Karpas-422 (cell line): ENCODE results near the gene SLC10A7. TPM values are rescaled to one million over a fixed set of nuclear protein-coding genes. Genes with fewer than 3 reads are reported as not detected.

Experiments
- DNase-seq: peaks from one replicate; pipeline ENCODE4 v3.0.0-alpha.2; 2015
- H2AFZ ChIP-seq: fragments of 200-600 bp; sonication (generic); 2 replicates; pipeline ENCODE4 v1.6.1; 2014; ENCODE audit warnings: antibody characterized with exemption, low read length, mixed read lengths
- H3K27ac ChIP-seq: fragments of 200-600 bp; sonication (generic); 2 replicates; pipeline ENCODE4 v1.5.1; 2014; ENCODE audit warnings: mild to moderate bottlenecking, low read length, moderate library complexity
- H3K27me3 ChIP-seq: fragments of 200-600 bp; sonication (generic); 2 replicates; pipeline ENCODE4 v1.6.1; 2014; ENCODE audit warnings: low read length, mixed read lengths
- H3K36me3 ChIP-seq: fragments of 200-600 bp; sonication (generic); 2 replicates; pipeline ENCODE4 v1.6.1; 2014; ENCODE audit warnings: low read length, mixed read lengths; ENCODE audit not compliant: insufficient read depth
- H3K4me1 ChIP-seq: fragments of 200-600 bp; sonication (generic); 2 replicates; pipeline ENCODE4 v1.6.1; 2014; ENCODE audit warnings: mild to moderate bottlenecking, low read length, mixed read lengths
- H3K4me2 ChIP-seq: fragments of 200-600 bp; sonication (generic); 2 replicates; pipeline ENCODE4 v1.6.1; 2014; ENCODE audit warnings: low read length, low read depth, mild to moderate bottlenecking; ENCODE audit not compliant: poor library complexity, severe bottlenecking
- H3K4me3 ChIP-seq: fragments of 200-600 bp; sonication (generic); 2 replicates; pipeline ENCODE4 v1.5.1; 2014; ENCODE audit warnings: mild to moderate bottlenecking, antibody characterized with exemption, low read length, mixed read lengths
- H3K79me2 ChIP-seq: fragments of 200-600 bp; sonication (generic); 2 replicates; pipeline ENCODE4 v1.6.1; 2014; ENCODE audit warnings: mild to moderate bottlenecking, low read length, mixed read lengths
- H3K9ac ChIP-seq: fragments of 200-600 bp; sonication (generic); 2 replicates; pipeline ENCODE4 v1.6.0; 2014; ENCODE audit warnings: low read length
- H3K9me2 ChIP-seq: fragments of 200-600 bp; sonication (generic), shearing (Covaris generic); replicated peaks from 2 replicates; pipeline ENCODE4 v1.6.0; 2014; ENCODE audit warnings: mild to moderate bottlenecking, low read length, moderate library complexity; ENCODE audit not compliant: insufficient read depth
- H3K9me3 ChIP-seq: fragments of 300-700, 200-600 bp; sonication (generic); 2 replicates; pipeline ENCODE4 v1.6.1; 2014; ENCODE audit warnings: low read length, mixed read lengths
- H4K20me1 ChIP-seq: fragments of 200-600 bp; sonication (generic); 2 replicates; pipeline ENCODE4 v1.6.1; 2014; ENCODE audit warnings: mild to moderate bottlenecking, antibody characterized with exemption, low read length, low read depth; ENCODE audit not compliant: insufficient read depth
- total RNA-seq: library from RNA; depleted of rRNA; stranded (reverse); fragments of >200 nt; shearing (Covaris generic); gene quantifications from 2 replicates; pipeline ENCODE4 v1.2.3, GENCODE V29; 2014; ENCODE audit warnings: low replicate concordance

SLC10A7 gene
- total RNA-seq, 1 experiment from 2014 or later, result 26.6 TPM

- no peak overlapping the region for H3K4me2 ChIP-seq
- H3K4me3 ChIP-seq, result no peak overlapping the region
- H3K79me2 ChIP-seq, result no peaks in the 10 kb centered on the region
- no peaks in the 10 kb centered on the region for H3K36me3 ChIP-seq
- no peak overlapping the region for H3K27ac ChIP-seq
- H3K4me1 ChIP-seq, result no peaks in the 10 kb centered on the region
- no peak overlapping the region for H2AFZ ChIP-seq
- DNase-seq, result no peak
- H3K9ac ChIP-seq, result no peak overlapping the region
- H3K9me2 ChIP-seq, result no peaks in the 10 kb centered on the region
- no peaks in the 10 kb centered on the region for H3K9me3 ChIP-seq
- H3K27me3 ChIP-seq, result no peaks in the 10 kb centered on the region
- H4K20me1 ChIP-seq, result peaks cover 31% of the 10 kb centered on the region
Measured at GRCh38 chr4:146446555-146446954, 75.2 kb downstream of the SLC10A7 start.

GRCh38 chr4:146445198-146446150 lies 76.3 kb downstream of the SLC10A7 start:
- H3K4me1 ChIP-seq, result no peaks in the 10 kb centered on the region
- no peaks in the 10 kb centered on the region for H3K27me3 ChIP-seq
- H3K4me2 ChIP-seq, result no peak overlapping the region
- H3K9me2 ChIP-seq, result no peaks in the 10 kb centered on the region
- no peaks in the 10 kb centered on the region for H3K79me2 ChIP-seq
- DNase-seq, result no peak
- no peak overlapping the region for H3K9ac ChIP-seq
- H3K9me3 ChIP-seq, result no peaks in the 10 kb centered on the region
- H4K20me1 ChIP-seq, result peaks cover 30% of the 10 kb centered on the region
- no peaks in the 10 kb centered on the region for H3K36me3 ChIP-seq
- H2AFZ ChIP-seq, result no peak overlapping the region
- H3K4me3 ChIP-seq, result no peak overlapping the region
- no peak overlapping the region for H3K27ac ChIP-seq

GRCh38 chr4:146443525-146443924 lies 78.2 kb downstream of the SLC10A7 start:
- DNase-seq, result no peak
- Histone ChIP-seq H3K36me3 (no peaks in the 10 kb centered on the region), H3K27me3 (no peaks in the 10 kb centered on the region), H4K20me1 (peaks cover 18% of the 10 kb centered on the region), H3K4me3 (no peak overlapping the region), H3K9me3 (no peaks in the 10 kb centered on the region), H3K9ac (no peak overlapping the region), H2AFZ (no peak overlapping the region), H3K4me2 (no peak overlapping the region), H3K27ac (no peak overlapping the region), H3K9me2 (no peaks in the 10 kb centered on the region), H3K79me2 (no peaks in the 10 kb centered on the region), H3K4me1 (no peaks in the 10 kb centered on the region)

- no peak for DNase-seq
- Histone ChIP-seq H3K9ac (no peak overlapping the region), H3K4me1 (no peaks in the 10 kb centered on the region), H3K79me2 (no peaks in the 10 kb centered on the region), H3K9me2 (no peaks in the 10 kb centered on the region), H3K27me3 (no peaks in the 10 kb centered on the region), H3K4me2 (no peak overlapping the region), H4K20me1 (peaks cover 18% of the 10 kb centered on the region), H3K36me3 (no peaks in the 10 kb centered on the region), H3K9me3 (no peaks in the 10 kb centered on the region), H2AFZ (no peak overlapping the region), H3K27ac (no peak overlapping the region), H3K4me3 (no peak overlapping the region)
Measured at GRCh38 chr4:146442801-146443200, 78.9 kb downstream of the SLC10A7 start.

- DNase-seq, result no peak
- Histone ChIP-seq H3K4me2 (no peak overlapping the region), H3K9me3 (no peaks in the 10 kb centered on the region), H3K27me3 (no peaks in the 10 kb centered on the region), H4K20me1 (peaks cover 24% of the 10 kb centered on the region), H3K27ac (no peak overlapping the region), H3K9me2 (no peaks in the 10 kb centered on the region), H3K79me2 (no peaks in the 10 kb centered on the region), H3K4me1 (no peaks in the 10 kb centered on the region), H3K9ac (no peak overlapping the region), H3K4me3 (no peak overlapping the region), H2AFZ (no peak overlapping the region), H3K36me3 (no peaks in the 10 kb centered on the region)
Measured at GRCh38 chr4:146439999-146440398, 81.7 kb downstream of the SLC10A7 start.

GRCh38 chr4:146439437-146439836 lies 82.3 kb downstream of the SLC10A7 start:
- Histone ChIP-seq H3K4me3 (no peak overlapping the region), H4K20me1 (peaks cover 24% of the 10 kb centered on the region), H3K9ac (no peak overlapping the region), H3K27me3 (no peaks in the 10 kb centered on the region), H3K79me2 (no peaks in the 10 kb centered on the region), H3K4me2 (no peak overlapping the region), H3K27ac (no peak overlapping the region), H3K4me1 (no peaks in the 10 kb centered on the region), H3K9me3 (no peaks in the 10 kb centered on the region), H2AFZ (no peak overlapping the region), H3K36me3 (no peaks in the 10 kb centered on the region), H3K9me2 (no peaks in the 10 kb centered on the region)
- DNase-seq, result no peak

GRCh38 chr4:146437778-146438177 lies 84.0 kb downstream of the SLC10A7 start:
- H3K4me2 ChIP-seq, result no peak overlapping the region
- H3K4me1 ChIP-seq, result no peaks in the 10 kb centered on the region
- no peak overlapping the region for H3K4me3 ChIP-seq
- H3K9me3 ChIP-seq, result no peaks in the 10 kb centered on the region
- H3K36me3 ChIP-seq, result no peaks in the 10 kb centered on the region
- H3K27me3 ChIP-seq, result no peaks in the 10 kb centered on the region
- DNase-seq, result no peak
- no peak overlapping the region for H3K27ac ChIP-seq
- H3K9ac ChIP-seq, result no peak overlapping the region
- no peak overlapping the region for H2AFZ ChIP-seq
- peaks cover 11% of the 10 kb centered on the region for H4K20me1 ChIP-seq
- H3K9me2 ChIP-seq, result no peaks in the 10 kb centered on the region
- no peaks in the 10 kb centered on the region for H3K79me2 ChIP-seq

GRCh38 chr4:146436423-146437162 lies 85.1 kb downstream of the SLC10A7 start:
- Histone ChIP-seq H3K4me1 (no peaks in the 10 kb centered on the region), H3K9me2 (no peaks in the 10 kb centered on the region), H2AFZ (no peak overlapping the region), H3K9ac (no peak overlapping the region), H3K79me2 (no peaks in the 10 kb centered on the region), H3K27ac (no peak overlapping the region), H4K20me1 (peaks cover 5% of the 10 kb centered on the region), H3K27me3 (no peaks in the 10 kb centered on the region), H3K4me3 (no peak overlapping the region), H3K36me3 (no peaks in the 10 kb centered on the region), H3K9me3 (no peaks in the 10 kb centered on the region), H3K4me2 (no peak overlapping the region)
- no peak for DNase-seq
